Lower lobe of right lung (tissue), 2 donors: ENCODE results near the gene ZNF532. TPM values are rescaled to one million over a fixed set of nuclear protein-coding genes. Genes with fewer than 3 reads are reported as not detected.

Experiments
- ATAC-seq, 2 donors: fragments of 200-7000 bp; cut with Tn5 transposase; one replicate each; pipeline ENCODE4 v1.9.1; 2020 to 2022; ENCODE audit warnings: mild to moderate bottlenecking in 2 of 2, moderate library complexity in 2 of 2
- DNase-seq: peaks from one replicate; pipeline ENCODE4 v3.0.0-alpha.2; 2020
- H3K27ac ChIP-seq: fragments of 200-600 bp; one replicate; pipeline ENCODE4 v1.8.0; 2022
- H3K27me3 ChIP-seq: fragments of 200-600 bp; one replicate; pipeline ENCODE4 v1.8.0; 2022; ENCODE audit warnings: low read depth
- H3K36me3 ChIP-seq: fragments of 200-600 bp; one replicate; pipeline ENCODE4 v1.8.0; 2022; ENCODE audit warnings: mild to moderate bottlenecking
- H3K4me1 ChIP-seq: fragments of 200-600 bp; one replicate; pipeline ENCODE4 v1.8.0; 2022
- H3K4me3 ChIP-seq: fragments of 200-600 bp; one replicate; pipeline ENCODE4 v1.8.0; 2022; ENCODE audit warnings: mild to moderate bottlenecking
- H3K9me3 ChIP-seq: fragments of 200-600 bp; one replicate; pipeline ENCODE4 v1.8.0; 2022
- intact Hi-C: fragments of 100-400 bp; cut with DNase I; formaldehyde crosslinking; loops from one replicate; pipeline ENCODE4 v1.11.0; 2022
- total RNA-seq: library from RNA; stranded (reverse); fragmentation: NEBNext Ultra II Directional; extraction: Animal tissue kit (Norgen Biotek cat#: 25700); gene quantifications from one replicate; pipeline ENCODE4 v1.2.1, GENCODE V29; 2021
- TF ChIP-seq, protein P1 (sequence below): fragments of 200-600 bp; IDR thresholded peaks from one replicate; pipeline ENCODE4 v1.8.0; 2022; ENCODE audit warnings: antibody characterized with exemption, mild to moderate bottlenecking
- donor health status: DM: no; HTN: yes; CAD: no; lungs with severe emphysema.

Gene ZNF532
- total RNA-seq, 1 donor from 2014 or later: 54.0 TPM

DNA sequence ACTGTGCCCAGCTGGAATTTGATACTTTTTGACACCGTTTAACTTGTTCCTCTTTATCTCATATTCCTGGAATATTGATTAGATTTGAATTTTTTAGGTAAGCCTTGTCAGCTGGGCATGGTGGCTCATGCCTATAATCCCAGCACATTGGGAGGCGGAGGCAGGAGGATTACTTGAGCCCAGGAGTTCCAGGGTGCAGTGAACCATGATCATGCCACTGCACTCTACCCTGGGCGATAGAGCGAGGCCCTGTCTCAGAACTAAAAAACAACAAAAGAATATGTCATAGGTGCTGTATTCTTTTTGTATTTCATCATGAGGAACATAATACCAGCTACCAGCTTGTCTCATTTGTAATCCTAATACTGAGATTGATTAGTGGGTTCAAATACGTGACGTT is 90.3 kb downstream of the ZNF532 start:
- Histone ChIP-seq H3K27ac (no peak overlapping the region), H3K27me3 (no peaks in the 10 kb centered on the region), H3K4me1 (peaks cover 5% of the 10 kb centered on the region), H3K9me3 (no peaks in the 10 kb centered on the region), H3K4me3 (no peak overlapping the region), H3K36me3 (peaks cover 28% of the 10 kb centered on the region)
- TF ChIP-seq, protein P1, sequence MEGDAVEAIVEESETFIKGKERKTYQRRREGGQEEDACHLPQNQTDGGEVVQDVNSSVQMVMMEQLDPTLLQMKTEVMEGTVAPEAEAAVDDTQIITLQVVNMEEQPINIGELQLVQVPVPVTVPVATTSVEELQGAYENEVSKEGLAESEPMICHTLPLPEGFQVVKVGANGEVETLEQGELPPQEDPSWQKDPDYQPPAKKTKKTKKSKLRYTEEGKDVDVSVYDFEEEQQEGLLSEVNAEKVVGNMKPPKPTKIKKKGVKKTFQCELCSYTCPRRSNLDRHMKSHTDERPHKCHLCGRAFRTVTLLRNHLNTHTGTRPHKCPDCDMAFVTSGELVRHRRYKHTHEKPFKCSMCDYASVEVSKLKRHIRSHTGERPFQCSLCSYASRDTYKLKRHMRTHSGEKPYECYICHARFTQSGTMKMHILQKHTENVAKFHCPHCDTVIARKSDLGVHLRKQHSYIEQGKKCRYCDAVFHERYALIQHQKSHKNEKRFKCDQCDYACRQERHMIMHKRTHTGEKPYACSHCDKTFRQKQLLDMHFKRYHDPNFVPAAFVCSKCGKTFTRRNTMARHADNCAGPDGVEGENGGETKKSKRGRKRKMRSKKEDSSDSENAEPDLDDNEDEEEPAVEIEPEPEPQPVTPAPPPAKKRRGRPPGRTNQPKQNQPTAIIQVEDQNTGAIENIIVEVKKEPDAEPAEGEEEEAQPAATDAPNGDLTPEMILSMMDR: no peak
- intact Hi-C loops: no loop called here
- ATAC-seq (no peak), DNase-seq (no peak)

DNA sequence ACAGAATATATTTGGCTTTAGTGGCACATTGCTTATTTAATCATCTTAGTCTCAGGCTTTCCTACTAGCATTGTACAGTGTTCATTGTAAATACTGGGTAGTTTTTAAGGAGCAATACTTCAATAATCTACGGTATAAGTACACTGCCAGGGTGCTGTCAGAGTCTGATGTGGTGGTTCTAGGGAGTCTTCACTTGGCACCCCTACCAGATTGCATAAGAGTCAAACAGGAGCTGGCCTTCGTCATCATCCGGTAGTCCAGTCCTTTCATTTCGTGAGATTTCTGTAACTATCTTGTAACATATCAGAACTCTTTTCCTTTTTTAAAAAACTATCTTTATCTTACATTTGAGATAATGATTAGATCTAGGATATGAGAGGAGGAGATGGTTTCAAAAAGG is 91.1 kb downstream of the ZNF532 start:
- TF ChIP-seq, protein P1: no peak
- Histone ChIP-seq H3K4me1 (peaks cover 5% of the 10 kb centered on the region), H3K27me3 (no peaks in the 10 kb centered on the region), H3K9me3 (no peaks in the 10 kb centered on the region), H3K4me3 (no peak overlapping the region), H3K27ac (no peak overlapping the region), H3K36me3 (peaks cover 24% of the 10 kb centered on the region)
- ATAC-seq: peak in 1 of 2 donors; percentile 15
- intact Hi-C loops: no loop called here
- no peak for DNase-seq

DNA sequence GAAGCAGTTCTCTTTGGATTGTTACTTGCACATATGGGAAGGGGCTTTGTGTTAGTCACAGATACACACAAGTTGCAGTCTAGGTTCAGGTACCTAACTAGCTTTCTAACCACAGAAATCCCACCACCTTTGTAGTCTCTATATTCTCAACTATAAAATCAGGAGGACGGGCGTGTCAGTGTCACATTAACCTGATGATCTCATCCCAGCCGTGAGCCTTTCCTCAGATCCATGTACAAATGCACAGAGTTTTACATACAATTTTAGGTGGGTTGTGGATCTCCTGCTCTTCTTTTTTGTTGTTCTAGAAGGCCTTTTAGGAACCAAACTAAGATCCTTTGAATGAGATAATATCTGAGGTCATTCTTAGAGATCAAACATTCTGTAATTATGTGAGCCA is 94.0 kb downstream of the ZNF532 start:
- TF ChIP-seq, protein P1: no peak

DNA sequence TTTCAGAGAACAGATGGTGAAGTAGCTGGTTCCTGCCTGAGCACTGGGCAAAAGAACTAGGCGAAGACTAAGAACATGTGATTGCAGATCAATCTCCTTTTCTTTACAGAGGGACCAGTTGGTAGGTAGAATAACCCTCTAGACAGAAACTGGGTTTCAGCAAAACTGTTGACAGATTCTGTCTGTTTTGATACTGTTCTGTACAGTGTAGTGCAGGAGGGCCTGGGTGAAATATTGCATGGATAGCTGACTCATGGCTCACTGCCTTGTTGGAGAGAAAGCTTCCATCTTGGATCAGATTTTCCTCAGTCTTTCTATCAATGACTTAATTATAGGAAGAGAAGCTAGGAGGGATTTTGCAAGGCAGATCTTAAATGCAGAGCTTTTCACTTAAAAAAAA is 95.8 kb downstream of the ZNF532 start:
- H3K4me1 ChIP-seq: no peaks in the 10 kb centered on the region
- intact Hi-C loops: no loop called here
- TF ChIP-seq, protein P1: no peak
- no peak overlapping the region for H3K27ac ChIP-seq
- peaks cover 17% of the 10 kb centered on the region for H3K36me3 ChIP-seq
- ATAC-seq (no peak), DNase-seq (no peak)
- no peak overlapping the region for H3K4me3 ChIP-seq
- H3K9me3 ChIP-seq: no peaks in the 10 kb centered on the region
- H3K27me3 ChIP-seq: no peaks in the 10 kb centered on the region

More for the DNA sequence above, 94.0 kb downstream of the ZNF532 start:
- DNase-seq: no peak
- intact Hi-C loops: no loop called here
- H3K27ac ChIP-seq: no peak overlapping the region
- ATAC-seq: no peak
- peaks cover 28% of the 10 kb centered on the region for H3K36me3 ChIP-seq
- peaks cover 5% of the 10 kb centered on the region for H3K4me1 ChIP-seq
- H3K9me3 ChIP-seq: no peaks in the 10 kb centered on the region
- H3K27me3 ChIP-seq: no peaks in the 10 kb centered on the region
- no peak overlapping the region for H3K4me3 ChIP-seq

DNA sequence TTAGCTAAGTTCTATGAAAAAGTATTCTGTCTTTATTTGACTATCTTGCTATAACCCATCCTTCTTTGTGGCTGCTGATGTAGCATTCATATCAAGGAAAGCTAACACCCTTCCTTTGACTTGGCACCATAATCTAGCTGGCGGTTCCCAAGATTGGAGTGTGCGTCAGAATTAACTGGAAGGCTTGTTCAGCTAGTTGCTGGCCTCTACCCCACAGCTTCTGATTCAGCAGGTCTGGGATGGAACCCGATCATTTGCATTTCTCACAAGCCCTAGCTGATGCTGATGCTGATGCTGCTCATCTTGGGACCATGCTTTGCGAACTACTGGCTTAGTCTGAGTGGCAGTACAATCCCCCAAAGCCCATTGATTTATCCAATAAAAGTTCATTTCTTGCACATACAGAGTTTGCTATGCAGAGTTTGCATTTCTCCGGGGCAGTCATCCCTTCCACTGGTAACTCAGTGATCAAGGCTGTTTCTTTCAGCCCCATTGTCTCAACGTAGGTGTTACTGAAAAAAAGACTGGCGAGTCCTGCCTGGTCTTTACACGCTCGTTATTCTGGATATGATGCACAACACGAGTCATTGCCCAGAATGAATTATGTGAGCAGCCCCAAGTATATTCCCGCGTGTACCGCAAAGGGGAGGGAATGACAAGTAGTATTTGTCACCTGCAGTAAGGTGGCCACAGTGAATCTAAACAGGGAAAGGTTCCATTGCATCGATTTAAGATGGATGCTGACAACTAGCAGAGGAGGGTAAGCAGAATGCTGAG is 96.5 kb downstream of the ZNF532 start:
- DNase-seq (no peak), ATAC-seq (no peak)
- Histone ChIP-seq H3K4me3 (no peak overlapping the region), H3K4me1 (no peaks in the 10 kb centered on the region), H3K9me3 (no peaks in the 10 kb centered on the region), H3K36me3 (peaks cover 14% of the 10 kb centered on the region), H3K27ac (no peak overlapping the region), H3K27me3 (no peaks in the 10 kb centered on the region)
- intact Hi-C loops: no loop called here
- TF ChIP-seq, protein P1: no peak
